IPS DF 6.9 (cell line): ENCODE results near the gene MOCS2.

Experiments
- DNase-seq: peaks from one replicate; pipeline ENCODE4 v3.0.0-alpha.2; 2013; ENCODE audit warnings: low read depth, low spot score
- H3K27ac ChIP-seq: one replicate; pipeline ENCODE4 v1.5.1; 2013; ENCODE audit warnings: low read length, control low read depth
- H3K27me3 ChIP-seq: 2 replicates; pipeline ENCODE4 v1.6.1; 2013; ENCODE audit warnings: mild to moderate bottlenecking, low read length; ENCODE audit not compliant: control insufficient read depth, insufficient read depth
- H3K36me3 ChIP-seq: 2 replicates; pipeline ENCODE4 v1.6.1; 2013; ENCODE audit warnings: low read length; ENCODE audit not compliant: control insufficient read depth, insufficient read depth
- H3K4me1 ChIP-seq: 2 replicates; pipeline ENCODE4 v1.6.1; 2013; ENCODE audit warnings: low read length; ENCODE audit not compliant: control insufficient read depth, insufficient read depth
- H3K4me3 ChIP-seq: 2 replicates; pipeline ENCODE4 v1.5.1; 2013; ENCODE audit warnings: mild to moderate bottlenecking, low read length
- H3K9me3 ChIP-seq: 2 replicates; pipeline ENCODE4 v1.6.1; 2013; ENCODE audit warnings: low read length, inconsistent platforms; ENCODE audit not compliant: control insufficient read depth, insufficient read depth
- WGBS: extraction: QIAGEN DNeasy Blood & Tissue Kit; methylation state at CpG from one replicate; pipeline ENCODE4 v1.1.7; 2013; ENCODE audit warnings: mixed read lengths, missing lambda C conversion rate; ENCODE audit not compliant: insufficient read length, insufficient coverage; 5-methylcytosine and 5-hydroxymethylcytosine counted together

The MOCS2 gene

GRCh38 chr5:53095931-53096525, 13.5 kb downstream of the MOCS2 start:
- peak; percentile 27 for DNase-seq
- WGBS = no CpG with 5 or more reads among the region's 3 CpGs
- Histone ChIP-seq H3K4me3 (no peak overlapping the region), H3K4me1 (no peaks in the 10 kb centered on the region), H3K27ac (no peak overlapping the region), H3K9me3 (no peaks in the 10 kb centered on the region), H3K36me3 (no peaks in the 10 kb centered on the region), H3K27me3 (no peaks in the 10 kb centered on the region)

DNA sequence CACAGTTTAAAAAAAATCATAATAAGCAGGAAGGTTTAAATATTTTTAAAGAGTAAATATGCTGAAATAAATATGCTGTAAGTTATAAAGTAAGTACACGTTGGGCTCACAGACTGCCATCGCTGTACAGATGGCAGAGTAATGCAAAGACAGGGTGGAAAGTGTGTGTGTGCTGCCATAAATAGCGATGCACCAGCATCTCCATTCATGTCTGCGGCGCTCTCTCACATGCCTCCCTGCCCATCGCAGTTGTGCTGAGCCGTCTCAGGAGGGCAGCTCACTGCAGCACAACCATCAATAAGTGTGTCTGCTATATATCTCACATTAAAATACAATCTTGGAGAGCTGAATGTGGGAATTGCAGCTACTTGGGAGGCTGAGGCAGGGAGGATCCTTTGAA, 14.3 kb downstream of the MOCS2 start:
- no peaks in the 10 kb centered on the region for H3K36me3 ChIP-seq
- DNase-seq = no peak
- no peak overlapping the region for H3K4me3 ChIP-seq
- no peak overlapping the region for H3K27ac ChIP-seq
- H3K9me3 ChIP-seq = no peaks in the 10 kb centered on the region
- H3K4me1 ChIP-seq = no peaks in the 10 kb centered on the region
- H3K27me3 ChIP-seq = no peaks in the 10 kb centered on the region
- WGBS = no CpG with 5 or more reads among the region's 7 CpGs

DNA sequence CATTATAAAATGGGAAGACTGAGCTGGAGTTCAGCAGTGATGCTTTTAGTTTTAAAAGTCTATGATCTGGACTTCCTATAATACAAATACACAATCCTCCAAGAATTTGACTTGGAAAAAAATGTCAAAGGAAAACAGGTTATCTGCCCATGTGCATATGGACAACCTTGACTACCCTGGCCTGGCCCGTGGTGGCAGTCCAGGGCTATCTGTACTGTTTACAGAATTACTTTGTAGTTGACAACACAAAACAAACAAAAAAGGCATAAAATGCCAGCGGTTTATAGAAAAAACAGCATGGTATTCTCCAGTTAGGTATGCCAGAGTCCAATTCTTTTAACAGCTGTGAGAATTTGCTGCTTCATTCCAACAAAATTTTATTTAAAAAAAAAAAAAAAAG, 17.3 kb downstream of the MOCS2 start:
- no peaks in the 10 kb centered on the region for H3K9me3 ChIP-seq
- WGBS = no CpG with 5 or more reads among the region's 2 CpGs
- no peaks in the 10 kb centered on the region; the same call in 1 of the 2 replicates for H3K36me3 ChIP-seq

DNA sequence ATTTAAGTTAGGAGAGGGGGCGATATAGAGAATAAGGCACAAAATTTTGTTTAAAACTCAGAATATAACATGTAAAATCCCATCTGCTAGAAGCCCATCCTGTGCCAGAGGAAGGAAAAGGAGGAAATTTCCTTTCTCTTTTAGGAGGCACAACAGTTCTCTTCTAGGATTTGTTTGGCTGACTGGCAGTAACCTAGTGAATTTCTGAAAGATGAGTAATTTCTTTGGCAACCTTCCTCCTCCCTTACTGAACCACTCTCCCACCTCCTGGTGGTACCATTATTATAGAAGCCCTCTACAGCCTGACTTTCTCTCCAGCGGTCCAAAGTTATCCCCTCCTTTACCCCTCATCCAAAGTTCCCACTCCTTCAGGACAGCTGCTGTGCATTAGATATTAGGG, 18.3 kb downstream of the MOCS2 start:
- Histone ChIP-seq H3K9me3 (no peaks in the 10 kb centered on the region), H3K4me3 (no peak overlapping the region), H3K27me3 (no peaks in the 10 kb centered on the region), H3K4me1 (no peaks in the 10 kb centered on the region), H3K36me3 (no peaks in the 10 kb centered on the region; the same call in 1 of the 2 replicates), H3K27ac (no peak overlapping the region)
- DNase-seq = no peak
- WGBS = no CpG with 5 or more reads among the region's 2 CpGs

More for the DNA sequence above, 17.3 kb downstream of the MOCS2 start:
- Histone ChIP-seq H3K27ac (no peak overlapping the region), H3K4me1 (no peaks in the 10 kb centered on the region), H3K27me3 (no peaks in the 10 kb centered on the region), H3K4me3 (no peak overlapping the region)
- no peak for DNase-seq

GRCh38 chr5:53090229-53090628, 19.3 kb downstream of the MOCS2 start:
- no peak for DNase-seq
- Histone ChIP-seq H3K4me1 (no peaks in the 10 kb centered on the region), H3K27me3 (no peaks in the 10 kb centered on the region), H3K36me3 (no peaks in the 10 kb centered on the region; the same call in 1 of the 2 replicates), H3K27ac (no peak overlapping the region), H3K9me3 (no peaks in the 10 kb centered on the region), H3K4me3 (no peak overlapping the region)
- WGBS = no CpG with 5 or more reads among the region's 5 CpGs

GRCh38 chr5:53089481-53089991, 20.0 kb downstream of the MOCS2 start:
- Histone ChIP-seq H3K4me1 (no peaks in the 10 kb centered on the region), H3K36me3 (no peaks in the 10 kb centered on the region; the same call in 1 of the 2 replicates), H3K27ac (no peak overlapping the region), H3K27me3 (no peaks in the 10 kb centered on the region), H3K4me3 (no peak overlapping the region), H3K9me3 (no peaks in the 10 kb centered on the region)
- DNase-seq = no peak
- WGBS = no CpG with 5 or more reads among the region's 4 CpGs

GRCh38 chr5:53087621-53088121, 21.9 kb downstream of the MOCS2 start:
- Histone ChIP-seq H3K27ac (no peak overlapping the region), H3K4me3 (no peak overlapping the region), H3K4me1 (no peaks in the 10 kb centered on the region), H3K27me3 (no peaks in the 10 kb centered on the region), H3K36me3 (no peaks in the 10 kb centered on the region; the same call in 1 of the 2 replicates), H3K9me3 (no peaks in the 10 kb centered on the region)
- WGBS = no CpG with 5 or more reads among the region's 1 CpG
- no peak for DNase-seq

GRCh38 chr5:53087171-53087570, 22.4 kb downstream of the MOCS2 start:
- Histone ChIP-seq H3K36me3 (no peaks in the 10 kb centered on the region; the same call in 1 of the 2 replicates), H3K4me1 (no peaks in the 10 kb centered on the region), H3K9me3 (no peaks in the 10 kb centered on the region), H3K4me3 (no peak overlapping the region), H3K27ac (no peak overlapping the region), H3K27me3 (no peaks in the 10 kb centered on the region)
- WGBS = no CpG with 5 or more reads among the region's 1 CpG
- DNase-seq = no peak

- Histone ChIP-seq H3K36me3 (no peaks in the 10 kb centered on the region; the same call in 1 of the 2 replicates), H3K9me3 (no peaks in the 10 kb centered on the region), H3K4me3 (no peak overlapping the region), H3K4me1 (no peaks in the 10 kb centered on the region), H3K27ac (no peak overlapping the region), H3K27me3 (no peaks in the 10 kb centered on the region)
- no peak for DNase-seq
- WGBS = no CpG with 5 or more reads among the region's 4 CpGs
Observed at GRCh38 chr5:53084546-53085255, 24.9 kb downstream of the MOCS2 start.

GRCh38 chr5:53083927-53084326, 25.6 kb downstream of the MOCS2 start:
- DNase-seq = no peak
- no peaks in the 10 kb centered on the region; the same call in 1 of the 2 replicates for H3K36me3 ChIP-seq
- no peaks in the 10 kb centered on the region for H3K9me3 ChIP-seq
- no peaks in the 10 kb centered on the region for H3K27me3 ChIP-seq
- no peak overlapping the region for H3K27ac ChIP-seq
- H3K4me1 ChIP-seq = no peaks in the 10 kb centered on the region
- H3K4me3 ChIP-seq = no peak overlapping the region
